Stromal cell of bone marrow (primary cell): ENCODE data around the gene MYOT.
"Not testable (repeated sequence)": the region's sequence is repeated elsewhere in the genome, so short reads cannot be mapped to it uniquely, and the experiment has no call there.

Experiments
- DNase-seq: peaks from one replicate; pipeline ENCODE4 v3.0.0-alpha.2; 2012; ENCODE audit warnings: low read depth

The MYOT gene, protein sequence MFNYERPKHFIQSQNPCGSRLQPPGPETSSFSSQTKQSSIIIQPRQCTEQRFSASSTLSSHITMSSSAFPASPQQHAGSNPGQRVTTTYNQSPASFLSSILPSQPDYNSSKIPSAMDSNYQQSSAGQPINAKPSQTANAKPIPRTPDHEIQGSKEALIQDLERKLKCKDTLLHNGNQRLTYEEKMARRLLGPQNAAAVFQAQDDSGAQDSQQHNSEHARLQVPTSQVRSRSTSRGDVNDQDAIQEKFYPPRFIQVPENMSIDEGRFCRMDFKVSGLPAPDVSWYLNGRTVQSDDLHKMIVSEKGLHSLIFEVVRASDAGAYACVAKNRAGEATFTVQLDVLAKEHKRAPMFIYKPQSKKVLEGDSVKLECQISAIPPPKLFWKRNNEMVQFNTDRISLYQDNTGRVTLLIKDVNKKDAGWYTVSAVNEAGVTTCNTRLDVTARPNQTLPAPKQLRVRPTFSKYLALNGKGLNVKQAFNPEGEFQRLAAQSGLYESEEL

DNA sequence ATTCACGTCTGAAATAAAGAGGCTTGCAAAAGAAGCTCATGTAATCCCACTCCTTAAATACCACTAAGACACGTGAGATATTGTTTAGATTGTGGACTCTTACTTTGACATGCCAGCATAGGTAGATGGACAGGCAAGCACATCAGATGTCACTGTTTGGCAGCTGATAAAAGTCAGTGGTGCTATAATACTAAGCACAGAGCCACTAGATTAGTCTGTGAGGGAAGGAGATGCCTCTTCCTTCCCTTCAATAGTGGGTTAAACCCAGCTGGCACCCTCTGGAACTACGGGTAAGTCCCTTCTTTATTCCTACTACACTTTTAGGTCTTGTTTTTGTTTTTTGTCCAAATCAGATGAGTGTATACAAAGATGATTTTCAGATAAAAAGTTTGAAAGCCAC is at the start of gene MYOT:
Gene MYOT (plus strand): TSS at position 197 of the 400 bp plus-strand sequence. CDS start 2,792 bp downstream, outside the sequence.
- no peak for DNase-seq

DNA sequence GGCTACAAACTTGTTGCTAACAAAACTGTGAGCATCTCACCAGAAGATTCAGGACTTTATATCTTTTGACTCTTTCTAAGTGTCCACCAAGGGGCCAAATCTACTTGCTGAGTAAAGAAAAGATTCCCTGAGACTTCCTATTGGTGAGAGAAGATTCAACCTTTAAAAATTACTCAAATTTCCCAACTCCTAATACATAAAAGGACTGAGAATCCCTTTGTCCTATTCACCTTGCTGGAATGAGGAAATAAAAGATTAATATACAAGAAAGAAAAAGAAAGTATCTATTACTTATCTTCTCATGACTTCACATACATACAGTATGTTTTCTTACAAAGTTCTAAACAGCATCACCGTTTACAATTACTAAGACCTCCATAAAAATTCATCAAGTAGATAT is 47.9 kb upstream of the MYOT start:
- DNase-seq = no peak

DNA sequence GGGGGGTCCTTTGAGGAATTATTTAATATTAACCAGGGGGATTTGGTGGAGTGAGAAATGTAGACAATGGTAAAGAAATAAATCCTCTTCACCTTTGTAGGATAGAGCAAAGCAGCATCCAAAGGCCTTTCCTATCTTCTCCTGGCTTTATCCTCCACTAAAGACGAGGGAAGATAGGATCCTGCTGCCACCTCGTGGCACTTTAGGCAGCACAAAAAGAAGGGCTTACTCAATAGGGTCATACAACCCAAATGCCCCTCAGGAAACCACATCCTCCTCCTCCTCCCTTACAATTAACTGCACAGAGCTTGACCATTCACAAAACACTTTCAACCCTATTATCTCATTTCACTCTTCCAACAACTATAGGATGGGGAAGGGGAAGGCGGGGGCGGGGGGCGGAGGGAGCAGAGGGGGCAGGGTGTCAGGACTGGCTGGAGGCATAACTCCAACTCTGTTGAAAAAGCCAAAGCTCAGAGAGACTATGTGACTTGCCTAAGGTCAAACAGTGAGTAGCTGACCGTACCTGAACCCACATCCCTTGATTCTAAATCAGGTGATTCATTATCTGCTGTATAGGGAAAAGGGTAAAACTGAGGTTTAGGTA is 45.4 kb upstream of the MYOT start:
- DNase-seq = no peak

DNA sequence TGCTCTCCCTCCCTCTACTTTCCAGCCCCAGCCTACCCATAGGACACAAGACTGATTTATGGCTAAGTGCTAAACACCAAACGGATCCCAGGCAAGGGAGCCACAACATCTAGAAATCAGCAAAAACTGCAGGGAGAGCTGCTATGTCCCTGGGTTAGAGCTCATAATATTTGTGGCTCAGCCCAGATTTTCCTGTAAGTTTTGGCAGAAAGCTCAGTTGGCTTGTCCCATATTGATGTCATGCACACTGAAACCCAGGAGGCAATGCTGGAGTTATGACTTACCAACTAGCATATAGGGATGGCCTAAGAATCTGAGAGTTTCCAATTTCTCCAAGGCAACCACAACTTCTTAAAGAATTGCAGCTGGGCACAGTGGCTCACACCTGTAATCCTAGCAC is 44.7 kb upstream of the MYOT start:
- DNase-seq = no peak

DNA sequence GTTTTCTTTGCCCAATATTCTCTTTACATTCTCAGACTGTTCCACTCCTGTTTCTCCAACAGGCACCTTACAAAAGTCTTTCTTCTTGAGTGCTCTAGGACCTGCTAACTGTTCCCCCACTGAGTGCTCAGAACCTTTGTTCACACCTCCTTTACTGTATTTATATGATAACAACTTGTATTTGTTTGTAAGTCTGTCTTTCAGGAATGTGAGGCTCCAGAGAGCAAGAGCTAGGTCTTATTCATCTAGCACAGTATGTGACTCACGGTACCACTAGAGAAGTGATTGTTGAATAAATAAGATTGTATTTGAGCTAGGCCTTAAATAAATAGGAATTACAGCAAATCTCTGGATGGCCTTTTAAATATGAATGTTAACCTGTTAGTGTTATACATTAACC is 42.5 kb upstream of the MYOT start:
- DNase-seq = no peak

DNA sequence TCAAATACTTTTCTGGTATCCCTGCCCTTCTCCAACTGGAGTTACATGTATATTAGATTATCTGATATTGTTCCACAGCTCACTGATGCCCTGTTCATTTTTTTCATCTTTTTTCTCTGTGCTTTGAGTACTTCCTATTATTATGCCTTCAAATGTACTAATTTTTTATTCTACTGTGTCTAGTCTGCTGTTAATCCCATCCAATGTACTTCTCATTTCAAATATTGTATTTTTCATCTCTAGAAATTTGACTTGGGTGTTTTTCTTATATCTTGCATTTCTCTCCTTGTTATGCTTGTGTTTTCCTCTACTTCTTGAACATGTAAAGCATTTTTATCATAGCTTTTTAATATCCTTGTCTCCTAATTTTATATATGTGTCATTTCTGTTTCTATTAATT is 41.6 kb upstream of the MYOT start:
- no peak for DNase-seq

DNA sequence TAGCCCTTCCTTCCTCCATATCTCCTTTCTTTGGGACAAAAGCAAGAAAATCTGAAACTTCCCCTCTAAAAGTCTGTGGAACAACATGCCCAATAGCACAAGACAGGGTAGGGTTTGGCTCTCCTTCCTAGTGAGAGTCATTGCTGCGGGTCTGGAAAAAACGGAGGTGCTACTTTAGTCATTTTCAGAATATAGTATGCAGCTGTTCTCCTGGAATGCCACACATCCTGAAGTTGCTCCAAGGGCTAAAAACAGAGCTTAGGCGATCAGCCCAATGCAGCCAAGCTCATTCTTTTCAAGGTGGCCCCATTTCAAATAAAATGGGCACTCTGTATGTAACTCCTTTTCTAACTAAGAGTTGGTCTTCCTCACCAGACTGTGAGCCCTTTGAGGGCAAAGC is 39.5 kb upstream of the MYOT start:
- DNase-seq = no peak

DNA sequence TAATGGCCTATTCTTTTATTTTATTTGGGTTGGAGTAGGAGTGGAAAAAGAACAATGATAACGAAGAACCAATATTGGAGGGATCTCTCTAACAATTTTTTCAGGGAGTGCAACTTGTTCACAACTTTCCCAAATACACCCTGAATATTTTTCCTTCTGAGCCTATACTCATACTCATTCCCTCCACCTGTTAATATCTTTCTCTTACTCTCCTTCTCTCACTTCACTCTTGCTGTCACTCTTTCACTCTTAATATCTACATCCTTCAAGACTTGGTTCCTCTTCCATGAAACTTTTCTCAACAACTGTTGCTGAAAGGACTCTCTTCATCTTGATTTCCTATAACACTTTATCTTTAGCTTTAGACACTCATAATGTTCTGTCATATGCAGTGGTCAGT is 39.0 kb upstream of the MYOT start:
- DNase-seq = no peak

DNA sequence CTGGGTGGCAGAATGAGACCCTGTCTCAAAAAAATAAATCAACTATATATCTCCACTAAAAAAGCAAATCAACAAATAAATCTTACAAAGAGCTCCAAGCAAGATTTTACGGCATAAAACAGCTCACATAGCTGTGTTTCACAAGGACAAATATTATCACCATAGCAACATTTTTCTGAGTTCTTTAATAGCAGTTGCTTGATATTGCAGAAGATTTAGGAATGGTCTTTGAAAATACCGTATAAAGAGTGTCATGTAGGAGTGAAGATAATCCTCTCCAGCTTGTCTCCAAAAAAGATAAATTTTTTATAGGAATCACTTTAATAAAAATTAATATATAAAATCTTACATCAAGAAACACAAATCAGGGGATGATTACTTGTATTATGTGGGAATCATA is 36.6 kb upstream of the MYOT start:
- no peak for DNase-seq

DNA sequence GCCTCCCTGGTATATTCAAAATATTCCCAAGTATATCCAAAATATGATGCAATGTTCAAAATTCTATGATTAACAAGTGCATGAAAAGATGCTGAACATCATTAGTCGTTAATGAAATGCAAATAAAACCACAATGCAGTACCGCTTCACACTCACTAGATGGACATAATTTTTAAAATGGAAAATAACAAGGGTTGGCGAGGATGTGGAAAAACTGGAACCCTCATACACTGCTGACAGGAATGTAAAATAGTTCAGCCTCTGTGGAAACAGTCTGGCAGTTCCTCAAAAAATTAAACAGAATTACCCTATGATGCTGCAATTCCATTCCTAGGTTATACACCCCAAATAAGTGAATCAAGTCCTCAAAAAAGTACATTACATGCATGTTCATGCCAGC is 36.1 kb upstream of the MYOT start:
- no peak for DNase-seq

DNA sequence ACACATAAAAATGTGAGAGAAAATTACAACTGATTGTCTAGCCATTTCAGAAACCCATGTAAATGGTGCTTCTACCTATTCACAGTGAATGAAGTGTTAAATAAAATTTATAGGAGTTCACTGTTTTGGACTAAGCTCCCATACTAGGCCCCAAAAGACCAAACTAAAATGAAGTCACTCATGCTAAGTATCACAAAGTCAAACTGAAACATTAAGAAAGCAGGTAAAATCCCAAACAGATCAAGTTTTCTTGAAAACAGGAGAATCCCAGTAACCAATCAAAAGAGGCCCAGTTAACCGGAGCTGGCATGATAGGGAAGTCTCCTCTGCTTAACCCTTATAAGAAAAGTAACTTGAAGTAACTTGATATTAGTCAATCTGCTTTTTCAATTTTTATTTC is 35.2 kb upstream of the MYOT start:
- DNase-seq = no peak

DNA sequence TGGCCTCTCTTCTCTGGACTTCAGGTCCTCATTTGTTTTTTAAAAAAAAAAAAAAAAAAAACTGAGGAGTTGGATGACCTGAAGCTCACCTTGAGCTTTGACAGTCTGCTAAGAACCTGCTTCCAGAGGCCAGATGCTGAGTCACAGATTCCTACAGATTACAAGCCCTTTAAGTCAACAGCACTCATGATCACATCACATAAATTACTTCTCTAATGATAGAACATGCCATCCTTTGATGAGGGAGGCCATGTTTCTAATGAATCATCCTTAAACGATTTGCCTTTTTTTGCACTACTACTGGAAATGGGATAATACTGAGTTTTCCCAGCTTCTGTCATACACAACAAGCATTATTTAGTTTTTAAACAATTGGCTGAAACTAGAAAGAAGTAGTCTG is 34.2 kb upstream of the MYOT start:
- peak; percentile 46 for DNase-seq

DNA sequence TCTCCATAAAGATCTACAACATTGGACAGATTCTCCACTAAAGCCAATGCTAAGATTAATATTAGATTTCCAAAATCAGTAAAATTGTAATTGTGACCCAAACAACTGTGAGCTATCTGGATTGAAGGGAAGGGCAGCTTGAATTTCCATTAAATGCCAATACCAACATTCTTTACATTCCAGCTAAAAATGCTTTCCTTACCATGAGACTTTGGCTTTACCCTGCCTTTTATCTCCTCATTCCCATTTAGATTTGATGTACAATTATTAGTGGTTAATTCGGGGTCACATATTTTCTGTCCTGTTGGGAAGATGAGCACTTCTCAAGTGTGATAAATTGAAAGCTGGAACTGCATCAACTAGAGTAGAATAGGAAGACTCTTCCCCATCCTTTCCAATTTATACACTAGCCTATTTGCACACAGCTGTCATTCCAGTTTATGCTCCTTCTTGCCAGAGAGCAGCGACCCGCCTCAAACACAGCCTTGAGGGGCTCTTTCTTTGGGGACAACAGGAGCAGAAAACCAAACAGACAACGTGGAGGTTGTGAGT is 33.1 kb upstream of the MYOT start:
- no peak for DNase-seq

DNA sequence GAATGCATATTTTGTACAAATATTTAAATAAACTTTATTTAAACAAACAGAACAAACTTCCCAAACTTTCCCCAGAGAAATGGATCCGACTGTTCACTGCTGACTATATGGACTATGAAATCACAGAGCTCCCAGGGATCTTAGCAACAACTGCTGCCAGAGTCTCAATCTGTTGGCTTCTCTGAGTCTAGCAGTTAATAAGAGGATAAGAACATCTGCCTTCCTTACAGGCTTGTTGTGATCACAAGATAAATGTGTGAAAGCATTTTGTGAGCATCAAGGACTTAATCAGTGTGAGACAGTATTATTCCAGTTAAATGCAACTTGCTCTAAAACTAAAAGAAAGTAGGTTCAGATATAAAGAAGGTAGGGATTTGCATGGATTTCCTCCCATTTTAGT is 31.4 kb upstream of the MYOT start:
- DNase-seq = no peak

DNA sequence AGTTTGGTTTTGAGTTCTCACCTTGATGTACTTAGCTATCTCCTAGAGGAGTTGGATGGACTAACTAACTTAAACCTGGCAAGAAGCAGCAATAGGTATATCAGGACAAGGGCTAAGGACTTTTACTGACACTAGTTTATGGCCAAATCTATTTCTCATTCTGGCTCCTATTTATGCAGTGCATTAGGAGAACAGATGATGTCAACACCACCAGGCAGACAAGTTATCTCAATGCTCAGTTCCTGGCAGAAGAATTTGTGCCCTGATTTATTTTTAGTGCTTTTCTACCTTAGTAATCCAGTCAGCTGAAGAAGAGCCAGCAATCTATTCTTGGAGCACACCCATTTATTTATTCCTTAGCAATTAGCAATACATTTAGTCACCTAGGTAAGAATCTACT is 30.7 kb upstream of the MYOT start:
- DNase-seq = no peak

DNA sequence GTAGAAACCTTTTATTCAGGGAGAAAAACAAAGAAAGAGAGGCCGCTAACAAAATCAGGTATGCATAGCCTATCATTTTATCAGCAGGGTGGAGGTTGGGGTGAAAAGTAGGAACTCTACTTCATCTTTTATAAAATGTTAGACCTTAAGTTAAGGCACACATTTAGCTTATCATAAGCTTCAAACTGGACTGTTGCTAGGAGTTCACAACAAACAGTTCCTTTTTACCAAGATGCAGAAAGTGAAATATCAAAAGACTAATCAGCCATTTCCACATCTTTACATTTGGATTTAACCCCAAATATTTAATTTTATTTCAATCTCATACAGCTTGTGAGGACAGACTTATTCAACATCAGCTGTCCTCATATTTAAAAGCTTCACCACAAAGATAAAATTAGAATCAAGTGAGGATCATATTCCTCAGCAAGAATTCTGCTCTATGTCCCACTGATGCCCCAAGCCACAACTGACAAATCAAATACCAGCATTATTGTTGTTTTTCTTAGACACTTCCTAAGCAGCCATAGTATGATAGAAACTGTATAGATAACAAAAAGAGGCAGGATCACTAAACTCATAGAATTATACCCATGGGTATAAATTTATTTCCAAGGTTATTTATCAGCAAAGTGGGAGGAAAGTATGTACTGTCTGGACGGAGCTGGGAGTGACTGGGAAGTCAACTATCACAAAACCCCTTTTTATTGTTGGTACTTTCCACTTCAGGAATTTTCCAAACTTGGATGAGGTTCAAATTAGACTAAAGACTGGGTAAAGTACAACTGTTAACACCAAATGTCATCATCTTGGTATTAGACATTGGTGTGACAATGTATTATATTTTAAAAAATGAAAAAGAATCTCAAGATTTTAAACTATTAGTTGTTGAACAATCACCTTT is 29.9 kb upstream of the MYOT start:
- no peak for DNase-seq

DNA sequence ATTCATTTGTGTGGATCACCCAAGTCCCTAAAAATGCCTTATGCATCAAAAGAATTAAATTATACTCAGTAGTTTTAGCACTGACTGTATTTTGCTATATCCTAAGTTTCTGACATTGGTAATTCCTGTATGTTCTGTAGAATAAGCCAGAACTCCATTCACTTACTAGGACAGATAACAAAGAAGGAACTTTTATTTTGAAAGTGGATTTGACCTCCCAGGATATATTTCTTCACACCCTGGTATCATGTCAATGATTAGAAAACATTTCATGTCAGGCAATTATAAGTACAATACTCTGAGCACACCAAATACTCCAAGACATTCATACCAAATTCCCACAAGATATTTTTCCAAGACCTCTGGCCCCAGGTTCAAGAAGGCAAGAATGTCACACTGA is 28.7 kb upstream of the MYOT start:
- no peak for DNase-seq

DNA sequence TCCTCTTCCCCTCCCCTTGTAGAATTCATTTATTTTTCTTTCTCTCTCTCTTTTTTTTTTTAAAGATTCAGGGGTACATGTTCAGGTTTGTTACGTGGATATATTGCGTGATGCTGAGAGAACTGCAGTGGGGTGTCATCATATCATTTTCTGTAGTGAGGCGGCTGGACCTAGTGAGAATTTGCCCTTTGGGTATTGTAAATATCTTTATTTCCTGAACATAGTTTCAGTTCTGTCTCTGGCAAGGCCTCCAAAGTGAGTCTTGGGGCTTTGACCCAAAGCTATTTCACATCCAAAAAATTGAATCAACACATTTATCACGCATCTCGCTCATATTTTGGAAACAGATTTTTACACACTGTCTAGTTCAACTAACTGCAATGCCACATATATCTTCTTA is 25.4 kb upstream of the MYOT start:
- no peak for DNase-seq

DNA sequence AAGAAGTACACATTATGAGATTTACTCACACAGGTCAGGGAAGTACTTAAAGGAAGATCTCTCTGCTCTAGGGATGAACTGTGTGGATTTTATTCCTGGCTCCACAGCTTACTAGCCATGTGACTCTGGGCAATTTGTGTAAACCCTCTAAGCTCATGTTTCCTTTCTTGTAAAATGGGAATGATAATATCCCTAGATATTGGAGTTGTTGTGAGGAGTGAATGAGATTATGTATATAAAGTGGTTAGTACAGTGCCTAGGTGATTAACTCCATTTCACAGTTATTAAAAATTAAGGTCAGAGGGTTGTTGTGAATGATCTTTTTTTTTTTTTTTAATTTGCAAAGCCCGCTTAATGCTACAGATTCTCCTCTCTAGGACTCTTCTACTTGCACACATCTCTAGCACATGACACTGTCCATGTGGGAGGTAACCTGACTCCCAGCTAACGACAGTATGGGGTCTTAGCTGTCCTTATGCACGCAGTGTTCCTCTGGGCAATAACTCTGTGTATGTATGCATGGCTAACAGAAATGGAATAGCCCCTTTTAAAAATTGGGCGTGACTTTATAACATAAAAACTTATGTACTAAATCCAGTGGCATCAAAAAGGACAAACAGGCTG is 23.9 kb upstream of the MYOT start:
- DNase-seq = no peak

DNA sequence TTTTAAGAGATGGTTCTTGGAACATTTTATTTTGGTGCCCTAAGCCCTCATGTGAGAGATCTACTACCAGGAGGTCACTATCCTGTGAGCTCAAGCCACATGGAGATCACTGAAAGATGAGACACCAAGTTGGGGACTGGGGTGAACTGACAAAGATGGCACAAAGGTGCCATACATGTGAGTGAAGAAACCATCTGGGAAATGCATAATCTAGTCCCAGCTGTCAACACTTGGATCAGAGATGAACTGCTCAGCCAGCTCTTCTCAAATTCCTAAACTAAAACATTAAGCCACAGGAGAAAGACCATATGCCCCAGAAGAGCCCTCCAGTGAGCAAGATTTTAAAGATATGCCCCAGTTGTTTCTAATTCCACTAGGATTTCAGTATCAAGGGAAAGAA is 22.2 kb upstream of the MYOT start:
- DNase-seq = no peak

DNA sequence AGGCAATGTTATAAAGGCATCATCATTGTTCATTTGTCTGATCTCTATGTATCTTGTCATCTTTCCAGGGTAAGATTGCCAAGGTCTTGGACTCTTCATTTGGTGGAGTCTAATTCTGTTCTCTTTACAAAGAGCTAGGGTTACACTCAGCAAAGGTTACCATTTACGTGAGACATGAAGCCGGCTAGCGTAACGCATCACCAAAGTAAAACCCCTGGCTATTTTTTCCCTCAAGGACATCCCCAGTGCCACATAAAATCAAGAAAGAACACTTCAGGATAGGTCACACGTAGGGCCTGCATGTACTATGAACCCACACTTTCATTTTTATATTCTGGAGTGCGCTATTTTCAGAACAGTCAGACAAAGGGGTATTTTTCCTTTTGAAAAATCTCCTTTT is 20.0 kb upstream of the MYOT start:
- no peak for DNase-seq

DNA sequence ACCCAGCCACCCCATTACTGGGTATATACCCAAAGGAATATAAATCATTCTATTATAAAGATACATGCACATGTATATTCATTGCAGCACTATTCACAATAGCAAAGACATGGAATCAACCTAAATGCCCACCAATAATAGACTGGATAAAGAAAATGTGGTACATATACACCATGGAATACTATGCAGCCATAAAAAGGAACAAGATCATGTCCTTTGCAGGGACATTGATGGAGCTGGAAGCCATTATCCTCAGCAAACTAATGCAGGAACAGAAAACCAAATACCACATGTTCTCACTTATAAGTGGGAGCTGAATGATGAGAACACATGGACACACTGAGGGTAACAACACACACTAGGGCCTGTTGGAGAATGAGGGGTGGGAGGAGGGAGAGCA is 14.5 kb upstream of the MYOT start:
- not testable (repeated sequence) for DNase-seq
